Measurements from ENCODE around the gene ARSI. TPM values are rescaled to one million over a fixed set of nuclear protein-coding genes. Genes with fewer than 3 reads are reported as not detected.

Gene ARSI
- total and polyA plus RNA-seq, 2 donors (not counting 3 experiments of a cell fraction or from before 2014, with no cell fraction given) = 0.17 to 0.20 TPM

- dilution Hi-C loops (cut with MboI; ENCODE audit: extremely low pct_ligation_motif_present, low sequenced_read_pairs) = no loop called here
These were observed 44.3 kb upstream of the ARSI start for GRCh38 chr5:150347003-150347402.

More at GRCh38 chr5:150347003-150347402, 44.3 kb upstream of the ARSI start:
- no peak overlapping the region for H3K27ac ChIP-seq (ENCODE audit: insufficient read depth, low read depth, low read length)
- intact Hi-C loops (cut with micrococcal nuclease) = no loop called here
- H3K9me3 ChIP-seq (replicated peaks; ENCODE audit: control insufficient read depth, insufficient read depth, low read length) = no peaks in the 10 kb centered on the region
- no peak overlapping the region for H3K4me3 ChIP-seq (replicated peaks in 1 of 3; ENCODE audit: insufficient read depth in 1 of 3, low read depth in 1 of 3, low read length in 3 of 3)
- H3K4me1 ChIP-seq (ENCODE audit: control insufficient read depth, extremely low read depth, insufficient read depth, low read length) = no peaks in the 10 kb centered on the region
- H3K79me2 ChIP-seq (ENCODE audit: control insufficient read depth, insufficient read depth, low read length) = no peaks in the 10 kb centered on the region
- no TSS peak for BruUV-seq (replicated peaks)
- no peak overlapping the region for H2AFZ ChIP-seq (ENCODE audit: low read depth, low read length)
- H4K20me1 ChIP-seq (replicated peaks; ENCODE audit: control insufficient read depth, extremely low read depth, insufficient read depth, low read length) = no peaks in the 10 kb centered on the region
- no peaks in the 10 kb centered on the region for H3K36me3 ChIP-seq (ENCODE audit: control insufficient read depth in 2 of 2, extremely low read depth in 1 of 2, insufficient read depth in 2 of 2, low read length in 2 of 2)
- H3K4me2 ChIP-seq (ENCODE audit: insufficient read depth, low read length) = no peak overlapping the region
- no peaks in the 10 kb centered on the region for H3K9me1 ChIP-seq (replicated peaks; ENCODE audit: control insufficient read depth, extremely low read depth, insufficient read depth, low read length)
- no peak for DNase-seq (ENCODE audit: low read depth, low spot score)
- FAIRE-seq = no peak
- CTCF ChIA-PET = no interaction called here
- H3K27me3 ChIP-seq (ENCODE audit: control insufficient read depth in 2 of 2, insufficient read depth in 2 of 2, low read length in 2 of 2) = peaks cover 2% of the 10 kb centered on the region in 2 experiments
- no peak overlapping the region for H3K9ac ChIP-seq (replicated peaks; ENCODE audit: extremely low read depth, insufficient read depth, low read length)
- TF ChIP-seq EZH2 (IDR thresholded peaks at IDR 0.05; ENCODE audit: borderline replicate concordance, low read depth, low read length, severe bottlenecking) (no peak), POLR2A (IDR thresholded peaks at IDR 0.05; ENCODE audit: low read depth, low read length) (no peak), FOS (IDR thresholded peaks at IDR 0.05; ENCODE audit: borderline replicate concordance, insufficient read depth, low read length) (no peak), CTCF (IDR thresholded peaks at IDR 0.05; ENCODE audit: extremely low read depth in 1 of 2, insufficient read depth in 1 of 2, low read depth in 1 of 2, low read length in 2 of 2) (no peak), POLR2AphosphoS5 (IDR thresholded peaks at IDR 0.05; ENCODE audit: insufficient read depth, low read depth, low read length) (no peak), MYC (IDR thresholded peaks at IDR 0.05; ENCODE audit: low read depth, low read length) (no peak), MAX (IDR thresholded peaks at IDR 0.05; ENCODE audit: insufficient read depth, insufficient read length) (no peak), JUN (IDR thresholded peaks at IDR 0.05; ENCODE audit: borderline replicate concordance, insufficient read depth, insufficient read length, low read depth) (no peak), GATA2 (IDR thresholded peaks at IDR 0.05; ENCODE audit: insufficient read depth, insufficient read length, low read depth, low read length) (no peak)
- POLR2A ChIA-PET = no interaction called here

All from endothelial cell of umbilical vein (primary cell).